Measurements from ENCODE around the gene PTGER1.

PTGER1 gene

DNA sequence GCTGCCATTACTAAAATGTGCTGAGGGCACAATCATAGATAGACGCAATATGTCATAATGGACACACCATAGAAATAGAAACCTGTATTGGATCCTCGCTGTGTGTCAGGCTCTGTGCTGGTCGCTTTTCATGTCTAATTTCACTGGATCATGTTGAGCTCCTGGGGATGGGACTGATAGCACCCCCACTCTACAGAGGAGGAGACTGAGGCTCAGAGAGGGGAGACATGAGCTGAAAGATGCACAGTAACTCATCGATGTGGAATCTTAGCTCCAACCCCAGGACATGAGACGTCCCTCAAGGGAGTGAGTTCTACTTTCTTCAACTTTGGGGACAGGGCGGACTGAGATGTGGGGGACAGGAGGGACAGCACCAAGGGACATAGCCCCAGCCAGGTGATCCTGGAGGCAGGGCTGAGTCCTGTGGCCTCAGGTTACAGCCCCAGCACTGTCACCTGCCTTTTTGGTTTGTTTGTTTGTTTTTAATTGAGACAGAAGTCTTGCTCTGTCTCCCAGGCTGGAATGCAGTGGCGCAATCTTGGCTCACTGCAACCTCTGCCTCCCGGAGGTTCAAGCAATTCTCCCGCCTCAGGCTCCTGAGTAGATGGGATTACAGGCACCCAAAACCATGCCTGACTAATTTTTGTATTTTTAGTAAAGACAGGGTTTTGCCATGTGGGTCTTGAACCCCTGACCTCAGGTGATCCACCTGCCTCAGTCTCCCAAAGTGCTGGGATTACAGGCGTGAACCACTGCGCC, 27.4 kb upstream of the PTGER1 start:
- no peak for DNase-seq (ENCODE audit: low read depth, low spot score)

DNA sequence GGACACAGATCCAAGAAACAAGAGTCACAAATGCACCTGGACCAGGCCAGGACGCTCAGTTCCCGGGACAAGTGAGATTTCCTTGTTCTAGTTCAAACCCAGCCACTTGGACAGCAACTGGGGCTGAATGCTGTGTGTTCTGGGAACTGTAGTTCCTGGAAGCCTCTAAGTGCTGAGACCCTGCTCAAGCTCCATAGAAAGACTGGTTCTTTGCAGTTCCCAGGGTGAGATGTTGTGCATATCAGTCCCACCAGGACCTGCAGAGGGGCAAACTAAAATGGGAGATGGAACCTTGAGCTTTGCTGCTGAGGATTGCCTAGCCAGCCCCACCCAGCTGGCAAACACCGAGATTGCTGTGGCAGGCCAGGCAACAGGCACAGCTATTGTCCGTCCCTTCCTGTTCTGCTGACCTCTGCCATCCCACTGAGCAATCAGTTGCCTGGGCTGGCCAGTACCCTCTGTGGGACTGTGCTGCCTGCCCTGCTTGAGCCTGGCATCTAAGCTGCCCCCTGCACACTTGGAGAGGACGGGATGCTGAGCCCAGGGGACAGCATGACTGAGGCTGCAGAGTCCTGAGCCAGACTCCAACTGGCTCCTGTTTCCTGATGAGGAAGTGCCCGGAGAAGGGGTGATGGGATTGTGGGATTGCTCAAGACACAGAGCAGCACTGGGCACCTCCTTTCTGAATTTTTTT, 22.2 kb upstream of the PTGER1 start:
- no peak for DNase-seq (ENCODE audit: low read depth, low spot score)

DNA sequence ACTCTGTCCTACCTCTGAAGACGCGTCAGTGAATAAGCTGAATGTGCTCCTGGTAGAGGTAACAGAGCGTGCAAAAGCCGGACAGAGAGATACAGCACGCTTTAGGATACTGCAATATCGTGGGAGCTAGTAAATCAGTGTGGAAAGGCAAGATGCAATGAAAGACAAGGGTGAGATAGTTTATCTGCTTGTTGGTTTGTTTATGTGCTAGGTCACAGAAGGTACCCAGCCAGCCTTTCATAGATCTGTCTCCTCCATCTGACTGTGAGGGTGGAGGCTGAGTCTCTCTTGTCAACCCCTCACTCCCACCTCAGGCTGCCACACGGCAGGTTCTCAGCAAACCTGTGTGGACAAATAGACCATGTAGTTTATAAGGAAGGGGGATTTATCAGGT, 21.7 kb upstream of the PTGER1 start:
- no peak for DNase-seq (ENCODE audit: low read depth, low spot score)

DNA sequence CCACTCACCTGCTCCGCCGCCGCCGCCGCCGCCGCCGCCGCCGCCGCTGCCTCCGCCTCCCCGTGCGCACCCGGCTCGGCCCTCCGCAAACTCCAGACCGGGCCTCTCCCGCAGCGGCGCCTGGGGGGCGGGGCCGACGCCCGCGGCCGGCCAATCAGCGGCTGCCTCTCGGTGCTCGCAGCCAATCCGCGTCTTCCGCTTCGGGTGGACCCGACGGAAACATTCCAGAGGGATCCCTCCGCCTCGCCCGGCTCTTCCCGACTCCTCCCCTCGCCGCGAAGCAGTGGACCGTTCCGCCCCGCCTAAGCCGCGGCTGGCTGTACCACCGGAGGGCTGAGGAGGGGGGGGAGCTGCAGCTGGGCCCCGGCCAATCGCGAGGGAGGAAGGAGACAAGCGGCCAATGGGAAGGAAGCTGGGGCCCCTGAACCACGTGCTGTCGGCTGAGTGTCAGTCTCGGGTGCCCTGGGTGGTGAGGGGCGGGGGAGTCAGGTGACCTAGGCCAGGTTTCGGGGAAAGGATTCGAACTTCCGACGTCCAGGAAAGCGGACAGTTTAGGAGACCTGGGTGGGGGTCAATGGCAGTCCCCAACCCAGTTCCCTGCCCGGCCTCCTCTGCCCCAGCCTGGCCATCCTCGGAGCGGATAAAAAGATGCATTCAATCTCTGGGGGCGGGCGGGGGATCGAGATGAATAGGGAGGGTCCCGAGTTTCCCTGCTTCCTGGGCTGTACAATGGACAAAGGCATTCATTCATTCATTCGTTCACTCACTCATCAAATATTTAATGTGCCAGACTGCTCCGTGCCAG, 21.1 kb upstream of the PTGER1 start, which contains the start of gene GIPC1:
Gene GIPC1 (minus strand): TSS at position 99 of the 805 bp plus-strand sequence. CDS start 13,151 bp downstream, outside the sequence.
- peak; percentile 63 for DNase-seq (ENCODE audit: low read depth, low spot score)

DNA sequence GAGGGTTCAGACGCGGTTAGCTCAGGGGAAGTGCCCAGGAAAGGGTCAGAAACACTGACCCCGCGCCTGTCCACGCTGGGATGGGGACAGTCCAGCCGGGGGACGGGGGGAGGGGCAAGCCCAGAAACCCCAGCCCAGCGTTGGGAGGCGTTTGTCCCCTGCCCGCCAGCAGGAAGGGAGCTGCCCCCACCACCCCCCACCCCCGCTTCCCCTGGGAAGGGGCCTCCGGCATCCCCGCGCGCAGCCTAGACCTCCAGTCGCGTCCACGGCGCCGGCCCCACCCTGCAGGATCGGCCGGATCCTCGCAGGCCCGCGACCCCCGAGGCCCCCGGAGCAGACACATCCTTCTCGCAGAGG, 20.5 kb upstream of the PTGER1 start:
- DNase-seq (ENCODE audit: low read depth, low spot score) = no peak

DNA sequence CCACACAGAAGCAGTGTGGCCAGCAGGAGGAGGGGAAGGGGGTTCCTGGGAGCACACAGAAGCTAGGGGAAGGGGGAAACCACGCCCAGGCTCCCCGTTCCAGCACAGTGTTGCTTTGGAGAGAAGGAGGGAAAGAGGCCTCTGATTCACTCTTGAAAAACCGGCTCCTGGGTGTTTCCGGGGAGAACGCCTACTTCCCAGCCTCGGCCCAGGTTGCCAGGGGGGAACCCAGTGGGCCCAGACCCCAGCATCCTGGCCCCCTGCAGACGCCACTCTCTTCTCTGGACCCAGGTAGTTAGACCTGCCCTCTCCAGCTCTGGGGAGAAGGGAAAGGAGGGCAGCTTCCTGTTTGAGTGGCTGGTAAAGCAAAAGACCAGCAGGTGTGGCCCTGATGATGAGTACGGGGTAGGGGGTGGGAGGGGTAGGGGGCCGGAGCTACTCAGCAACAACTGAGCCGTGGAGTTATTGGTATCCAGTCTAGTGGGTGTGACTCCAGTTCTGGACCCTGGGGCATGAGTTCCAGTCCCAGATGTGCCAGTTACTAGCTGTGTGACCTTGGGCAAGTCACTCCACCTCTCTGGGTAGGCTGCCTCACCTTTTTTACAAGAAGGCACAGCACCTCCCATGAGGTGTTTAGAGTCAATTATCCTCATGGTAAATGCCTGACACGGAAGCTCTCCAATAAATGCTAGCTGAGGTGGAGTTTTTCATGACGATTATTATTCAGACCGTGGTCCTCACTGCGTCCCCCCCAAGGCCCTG, 19.9 kb upstream of the PTGER1 start:
- DNase-seq (ENCODE audit: low read depth, low spot score) = no peak

DNA sequence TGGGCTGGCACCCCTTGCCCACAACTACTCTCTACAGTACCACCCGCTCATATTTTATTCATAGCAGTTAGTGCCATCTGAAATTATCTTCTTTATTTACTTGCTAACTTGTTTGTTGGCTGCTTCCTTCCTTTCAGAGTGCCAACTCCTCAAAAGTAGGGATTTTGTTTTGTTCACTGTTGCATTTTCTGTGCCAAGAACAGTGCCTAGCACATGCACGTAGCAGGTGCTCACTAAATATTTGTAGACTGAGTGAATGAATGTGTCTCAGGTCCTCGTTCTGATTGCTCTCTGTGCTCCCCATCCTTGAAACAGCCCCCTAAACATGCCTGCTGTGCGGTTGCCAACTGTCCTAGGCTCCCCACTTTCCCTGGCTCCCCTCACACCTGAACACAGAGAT, 19.3 kb upstream of the PTGER1 start:
- DNase-seq (ENCODE audit: low read depth, low spot score) = no peak

DNA sequence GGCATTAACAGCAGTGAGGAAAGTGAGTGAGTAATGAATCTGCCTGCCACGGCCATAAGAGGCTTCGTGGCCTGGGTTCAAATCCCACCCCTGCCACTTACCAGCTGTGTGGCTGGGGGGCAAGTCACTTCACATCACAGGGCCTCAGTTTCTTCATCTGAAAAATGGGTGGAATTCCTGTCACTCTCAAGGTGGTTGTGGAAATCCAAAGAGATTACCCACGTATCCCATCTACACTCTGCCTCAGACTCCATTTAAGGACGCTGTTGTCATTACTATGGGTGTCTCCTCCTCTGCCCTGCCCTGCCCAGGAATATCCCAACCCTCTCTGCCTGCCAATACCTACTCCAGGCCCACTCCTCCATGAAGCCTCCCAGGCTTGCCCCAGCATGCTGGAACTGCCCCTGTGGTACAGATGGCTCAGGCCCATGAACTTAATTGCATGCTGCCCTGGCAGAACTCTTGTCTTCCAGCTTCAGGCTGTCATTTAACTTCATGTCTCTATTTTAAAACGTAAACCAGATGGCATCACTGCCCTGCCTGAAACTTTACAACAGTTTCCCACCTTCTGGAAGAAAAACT, 17.7 kb upstream of the PTGER1 start:
- DNase-seq (ENCODE audit: low read depth, low spot score) = no peak

DNA sequence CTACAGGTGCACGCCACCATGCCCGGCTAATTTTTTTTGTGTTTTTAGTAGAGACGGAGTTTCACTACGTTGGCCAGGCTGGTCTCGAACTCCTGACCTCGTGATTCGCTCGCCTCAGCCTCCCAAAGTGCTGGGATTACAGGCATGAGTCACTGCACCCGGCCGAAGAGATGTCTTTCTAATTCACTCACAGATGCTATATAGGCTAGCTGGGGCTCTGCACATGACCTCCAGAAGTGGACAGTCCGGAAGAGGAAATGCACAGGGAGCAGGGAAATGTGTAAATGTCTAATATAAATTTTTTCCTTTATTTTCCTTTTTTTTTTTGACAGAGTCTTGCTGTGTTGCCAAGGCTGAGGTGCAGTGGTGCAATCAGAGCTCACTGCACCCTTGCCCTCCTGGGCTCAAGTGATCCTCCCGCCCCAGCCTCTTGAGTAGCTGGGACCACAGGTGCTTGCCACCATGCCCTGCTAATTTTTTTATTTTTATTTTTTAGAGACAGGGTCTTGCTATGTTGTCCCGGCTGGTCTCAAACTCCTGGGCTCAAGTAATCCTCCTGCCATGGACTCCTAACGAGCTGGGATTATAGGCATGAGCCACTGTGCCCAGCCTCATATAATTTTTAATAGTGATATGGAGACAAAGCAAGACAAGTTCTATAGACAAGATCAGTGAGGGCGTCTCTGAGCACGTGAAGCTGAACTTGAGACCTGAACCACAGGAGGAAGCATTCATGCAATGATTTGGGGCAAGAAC, 12.4 kb upstream of the PTGER1 start:
- no peak for DNase-seq (ENCODE audit: low read depth, low spot score)

DNA sequence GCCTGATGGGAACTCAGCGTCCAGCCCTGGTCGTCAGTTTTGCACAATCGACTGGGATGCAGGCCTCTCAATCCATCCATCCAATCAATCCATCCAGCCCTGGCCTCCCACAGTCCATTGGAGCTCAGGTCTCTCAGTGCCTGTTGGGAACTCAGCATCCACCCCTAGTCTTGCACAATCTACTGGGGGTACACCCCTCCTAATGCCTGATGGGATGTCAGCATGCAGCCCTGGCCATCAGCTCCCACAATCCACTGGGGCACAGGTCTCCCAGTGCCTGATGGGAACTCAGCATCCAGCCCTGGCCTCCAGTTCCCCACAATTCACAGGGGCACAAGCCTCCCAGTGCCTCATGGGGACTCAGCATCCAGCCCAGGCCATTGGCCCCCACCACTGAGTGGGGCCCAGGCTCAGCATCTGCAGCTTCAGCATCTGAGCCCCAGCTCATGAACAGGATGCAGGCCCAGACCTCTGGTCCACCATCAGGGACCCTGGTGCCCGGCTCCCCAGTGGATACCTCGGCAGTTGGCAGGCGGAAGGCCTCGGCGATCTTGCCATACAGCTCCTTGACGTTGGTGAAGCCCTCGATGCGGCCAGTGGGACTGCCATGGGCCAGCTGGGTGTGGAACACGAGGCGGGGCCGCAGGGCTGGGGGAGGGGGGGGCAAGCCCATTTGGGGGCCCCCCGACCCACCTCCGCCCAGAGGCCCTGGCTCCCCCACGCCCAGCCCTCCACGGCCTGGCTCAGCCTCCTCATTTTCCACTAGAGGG, 7.2 kb upstream of the PTGER1 start:
- DNase-seq (ENCODE audit: low read depth, low spot score) = no peak

DNA sequence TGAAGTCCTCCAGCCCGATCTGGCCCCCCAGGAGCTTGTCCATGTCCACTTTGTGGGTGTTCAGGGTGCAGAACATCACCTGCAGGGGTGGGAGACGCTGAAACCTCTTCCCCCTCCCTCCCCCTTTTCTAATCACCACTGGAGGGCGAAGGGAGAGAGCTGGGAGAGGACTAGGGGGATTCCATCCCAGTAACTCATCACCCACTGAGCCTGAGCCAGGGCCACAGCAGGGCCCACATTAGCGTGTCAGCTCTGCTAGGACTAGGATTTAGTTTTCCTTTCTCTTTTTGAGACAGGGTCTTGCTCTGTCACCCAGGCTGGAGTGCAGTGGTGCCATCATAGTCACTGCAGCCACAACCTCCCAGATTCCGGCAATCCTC, 5.5 kb upstream of the PTGER1 start:
- DNase-seq (ENCODE audit: low read depth, low spot score) = no peak

DNA sequence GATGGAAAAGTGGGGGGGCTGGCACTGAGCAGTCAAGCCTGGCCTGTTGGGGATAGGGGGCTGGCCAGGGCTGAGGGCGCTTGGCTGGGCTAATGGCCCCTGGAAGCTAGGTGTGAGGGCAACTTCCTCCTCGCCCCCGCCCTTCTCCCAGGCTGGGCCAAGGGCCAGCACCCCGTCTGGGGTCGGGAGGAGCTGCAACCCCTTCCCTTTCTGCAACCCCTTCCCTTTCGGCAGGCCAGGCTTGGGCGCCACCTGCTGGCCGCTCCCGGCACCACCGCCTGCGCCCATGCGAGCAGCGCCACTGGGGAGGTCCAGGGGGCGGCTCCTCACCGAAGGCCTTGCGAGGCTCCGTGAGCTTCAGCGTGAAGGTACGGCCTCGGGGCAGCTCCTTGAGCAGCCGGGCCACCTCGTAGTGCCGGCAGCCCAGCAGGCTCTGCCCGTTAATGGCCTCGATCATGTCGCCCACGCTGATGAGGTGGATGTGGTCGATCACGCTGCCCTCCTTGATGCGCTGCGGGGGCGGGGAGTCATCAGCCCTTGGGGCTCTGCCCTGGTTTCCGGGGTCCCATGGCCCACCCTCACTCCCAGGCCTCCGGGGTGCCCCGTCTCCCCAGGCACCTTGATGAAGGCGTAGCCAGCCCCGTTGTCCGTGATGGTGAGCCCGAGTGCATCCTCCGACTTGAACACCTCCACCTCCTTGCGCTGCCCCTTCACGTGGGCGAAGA, 5.0 kb upstream of the PTGER1 start:
- DNase-seq (ENCODE audit: low read depth, low spot score) = peak; percentile 42

DNA sequence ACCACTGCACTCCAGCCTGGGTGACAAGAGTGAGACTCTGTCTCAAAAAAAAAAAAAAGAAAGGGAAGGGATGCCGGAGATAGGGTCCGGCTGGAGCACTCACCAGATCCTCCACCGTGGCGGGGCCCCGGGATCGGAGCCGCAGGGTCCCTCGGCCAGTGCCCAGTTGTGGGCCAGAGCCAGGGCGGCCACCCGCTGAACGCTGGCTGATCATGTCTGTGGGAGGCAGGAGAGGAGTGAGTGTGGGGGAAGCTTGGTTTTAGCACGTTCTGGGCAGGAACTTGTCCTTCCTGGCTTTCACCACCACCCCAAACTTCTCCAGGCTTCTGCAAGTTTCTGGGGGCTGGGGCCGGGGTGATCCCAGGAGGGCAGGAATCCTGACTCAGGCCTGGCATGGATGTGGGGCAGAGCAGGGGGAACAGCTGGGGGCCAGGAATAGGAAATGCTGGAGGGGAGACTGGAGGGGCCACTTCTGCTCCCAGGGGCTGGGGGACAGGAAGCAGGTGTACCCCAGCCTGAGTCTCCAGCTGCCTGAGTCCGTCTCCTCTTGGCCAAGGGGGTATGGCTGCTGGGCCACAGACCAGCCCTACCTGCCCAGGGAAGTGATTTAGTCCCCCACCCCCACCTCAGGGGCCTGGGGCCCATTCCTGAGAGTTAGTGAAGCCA, 4.3 kb upstream of the PTGER1 start:
- no peak for DNase-seq (ENCODE audit: low read depth, low spot score)

DNA sequence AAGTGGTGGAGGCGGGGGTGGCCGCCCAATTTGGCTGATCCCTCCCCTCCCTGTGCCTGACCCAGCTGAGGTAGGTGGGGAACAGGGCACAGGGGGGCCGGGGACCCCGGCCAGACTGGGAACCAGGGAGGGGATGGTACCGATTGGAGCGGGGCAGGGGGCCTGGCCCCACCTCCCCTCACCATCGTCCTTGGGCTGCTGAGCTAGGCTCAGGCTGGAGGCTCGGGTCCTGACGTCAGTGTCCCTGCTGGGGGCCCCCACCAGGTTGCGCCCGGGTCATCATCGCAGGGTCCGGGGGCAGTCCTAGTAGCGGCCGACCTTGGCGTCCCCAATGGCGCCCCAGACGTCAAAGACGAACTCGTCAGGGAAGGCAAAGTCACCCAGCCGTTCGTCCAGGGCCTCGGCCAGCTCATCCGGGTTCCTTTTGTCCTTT, 3.0 kb upstream of the PTGER1 start:
- no peak for DNase-seq (ENCODE audit: low read depth, low spot score)

DNA sequence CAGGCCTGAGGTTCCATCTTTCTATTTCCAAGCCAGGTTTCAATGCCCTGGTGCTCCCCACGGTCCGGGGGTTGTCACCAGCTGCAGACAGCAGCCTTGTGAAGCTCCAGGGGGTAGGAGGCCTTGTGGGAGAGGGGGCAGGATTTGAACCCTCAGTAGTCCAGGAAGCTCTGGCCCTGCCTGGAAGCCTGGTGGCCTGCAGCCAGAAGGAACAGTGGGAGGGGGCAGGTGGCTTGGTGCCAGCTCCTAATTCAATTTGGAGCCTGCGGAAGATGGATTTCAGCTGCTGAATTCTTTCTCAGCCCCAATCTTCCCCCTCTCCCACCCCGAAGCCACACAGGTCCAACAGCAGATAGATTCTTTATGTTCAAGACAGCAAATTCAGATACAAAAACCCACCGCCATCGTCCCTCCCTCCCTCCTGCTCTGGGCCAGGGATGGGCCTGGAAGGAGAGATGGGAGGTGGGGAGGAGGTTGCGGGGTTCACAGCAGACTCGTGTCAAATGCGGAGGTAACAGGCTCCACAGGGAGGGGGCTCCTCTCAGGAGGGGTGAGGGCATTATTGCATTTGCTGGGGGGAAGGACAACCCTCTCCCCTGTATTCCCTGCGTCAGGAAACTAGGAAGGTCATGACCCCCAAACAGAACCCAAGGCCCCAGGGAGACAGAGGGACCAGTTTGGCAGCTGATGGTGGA, 2.4 kb upstream of the PTGER1 start:
- DNase-seq (ENCODE audit: low read depth, low spot score) = no peak

DNA sequence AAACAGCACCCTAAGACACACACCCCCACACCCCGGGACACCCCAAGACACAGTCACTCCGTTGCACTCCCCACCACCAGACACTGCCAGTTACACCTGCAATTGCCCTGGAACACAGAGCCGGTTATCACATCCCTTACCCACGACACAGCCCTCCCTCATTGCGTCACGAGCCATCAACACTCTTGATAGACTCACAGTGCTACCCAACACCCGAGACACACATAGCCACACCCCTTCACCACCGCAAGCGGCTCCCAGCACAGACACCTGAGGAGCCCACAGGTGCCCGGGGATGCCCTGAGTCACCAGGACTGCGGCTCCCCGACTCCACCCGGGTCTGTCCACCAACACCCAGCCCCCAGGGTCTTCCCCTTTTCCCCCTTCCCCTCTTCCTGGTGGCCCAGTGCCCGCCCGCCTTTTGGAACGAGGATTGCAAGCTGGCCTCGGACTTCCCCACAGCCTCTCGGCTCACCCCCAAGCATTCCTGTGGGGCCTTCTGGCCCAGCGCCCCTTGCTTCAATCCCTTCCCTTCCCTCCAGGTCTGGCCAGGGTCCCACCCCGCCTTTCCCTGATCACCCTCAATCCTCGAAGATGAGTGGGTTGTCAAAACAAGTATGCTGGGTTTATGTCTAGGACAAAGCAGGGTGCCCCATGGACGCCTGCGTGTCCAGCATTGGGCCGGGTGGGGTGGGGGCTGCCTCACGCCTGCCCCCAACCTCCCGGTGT, 1.7 kb upstream of the PTGER1 start:
- no peak for DNase-seq (ENCODE audit: low read depth, low spot score)

DNA sequence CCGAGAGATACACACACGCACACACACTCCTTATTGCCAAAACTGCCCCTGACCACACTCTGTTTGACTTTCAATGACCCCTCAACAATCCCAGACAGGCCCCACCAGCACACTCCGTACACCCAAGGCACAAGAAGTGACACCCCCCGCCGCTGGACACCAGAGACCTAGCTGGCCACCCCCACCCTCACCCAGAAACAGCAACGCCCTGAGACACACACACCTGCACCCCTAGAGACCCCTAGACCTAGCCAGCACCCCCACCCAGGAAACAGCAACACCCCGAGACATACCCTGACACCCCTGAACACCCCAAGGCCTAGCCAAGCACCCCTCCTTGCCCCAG, 1.1 kb upstream of the PTGER1 start:
- no peak for DNase-seq (ENCODE audit: low read depth, low spot score)

Data from activated CD4-positive, CD25-positive, alpha-beta regulatory T cell treated with anti-CD3 and anti-CD28 coated beads, Interleukin-2, amount 50 U/mL, for 16 hours (primary cell).